ENCODE measurements around the gene RERE. TPM values are rescaled to one million over a fixed set of nuclear protein-coding genes. Genes with fewer than 3 reads are reported as not detected.

RERE gene
- total RNA-seq, 2 donors from 2014 or later: 144 to 174 TPM

DNA sequence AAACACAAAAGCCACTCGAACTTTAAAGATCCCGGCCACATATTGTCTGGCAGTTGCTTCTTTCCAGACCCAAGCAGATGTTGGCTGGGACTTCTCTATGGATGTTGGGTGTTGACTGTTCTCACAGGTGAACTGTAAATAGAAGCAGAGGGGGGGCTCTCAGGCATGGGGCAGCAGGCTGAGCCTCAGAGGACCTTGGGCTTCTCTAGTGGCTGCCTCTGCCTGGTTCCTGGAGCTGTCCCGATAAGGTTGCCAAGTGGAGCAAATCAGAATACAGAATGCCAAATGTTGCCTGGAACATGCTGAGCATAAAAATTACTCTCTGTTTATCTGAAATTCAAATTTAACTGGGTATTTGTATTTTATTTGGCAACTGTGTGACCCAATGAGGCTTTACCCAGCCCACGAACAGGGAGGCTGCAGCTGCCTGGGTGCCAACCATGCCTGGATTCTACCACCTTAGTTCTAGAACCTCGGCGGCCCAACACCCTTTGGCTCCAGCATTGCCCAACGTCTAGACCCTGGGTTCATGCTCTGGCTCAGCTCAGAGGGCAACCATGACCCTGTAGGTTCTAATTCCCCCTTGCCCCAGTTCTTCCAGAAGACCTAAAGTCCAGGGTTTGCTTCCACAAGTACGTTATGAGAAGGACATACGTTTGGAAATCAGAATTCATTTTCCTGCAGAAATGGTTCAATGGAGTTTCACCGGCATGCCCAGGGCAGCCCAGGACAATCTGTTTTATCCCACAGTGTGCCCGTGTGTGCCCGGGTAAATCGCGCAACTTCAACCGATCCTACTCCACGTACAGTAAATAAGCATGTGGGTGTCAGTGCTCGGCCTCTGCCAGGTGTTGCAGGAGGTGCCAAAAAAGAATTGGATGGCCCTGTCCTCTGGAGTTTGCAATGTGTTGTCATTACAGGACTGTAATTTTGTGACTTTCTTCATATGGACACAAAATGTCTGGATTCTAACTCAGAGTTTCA lies 504.9 kb downstream of the RERE start:
- ATAC-seq (ENCODE audit: insufficient number of reproducible peaks, low FRiP score, low read depth) (no peak), DNase-seq (ENCODE audit: low spot score) (no peak)
- Histone ChIP-seq H3K4me1 (ENCODE audit: control insufficient read depth in 1 of 2, low read depth in 2 of 2) (peaks cover 0 to 30% of the 10 kb centered on the region in 2 donors), H3K9me3 (no peaks in the 10 kb centered on the region), H3K27ac (no peak overlapping the region), H3K27me3 (replicated peaks; ENCODE audit: insufficient read depth) (no peaks in the 10 kb centered on the region), H3K4me3 (no peak overlapping the region), H3K36me3 (no peaks in the 10 kb centered on the region)
- TF ChIP-seq, protein P1, sequence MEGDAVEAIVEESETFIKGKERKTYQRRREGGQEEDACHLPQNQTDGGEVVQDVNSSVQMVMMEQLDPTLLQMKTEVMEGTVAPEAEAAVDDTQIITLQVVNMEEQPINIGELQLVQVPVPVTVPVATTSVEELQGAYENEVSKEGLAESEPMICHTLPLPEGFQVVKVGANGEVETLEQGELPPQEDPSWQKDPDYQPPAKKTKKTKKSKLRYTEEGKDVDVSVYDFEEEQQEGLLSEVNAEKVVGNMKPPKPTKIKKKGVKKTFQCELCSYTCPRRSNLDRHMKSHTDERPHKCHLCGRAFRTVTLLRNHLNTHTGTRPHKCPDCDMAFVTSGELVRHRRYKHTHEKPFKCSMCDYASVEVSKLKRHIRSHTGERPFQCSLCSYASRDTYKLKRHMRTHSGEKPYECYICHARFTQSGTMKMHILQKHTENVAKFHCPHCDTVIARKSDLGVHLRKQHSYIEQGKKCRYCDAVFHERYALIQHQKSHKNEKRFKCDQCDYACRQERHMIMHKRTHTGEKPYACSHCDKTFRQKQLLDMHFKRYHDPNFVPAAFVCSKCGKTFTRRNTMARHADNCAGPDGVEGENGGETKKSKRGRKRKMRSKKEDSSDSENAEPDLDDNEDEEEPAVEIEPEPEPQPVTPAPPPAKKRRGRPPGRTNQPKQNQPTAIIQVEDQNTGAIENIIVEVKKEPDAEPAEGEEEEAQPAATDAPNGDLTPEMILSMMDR (IDR thresholded peaks at IDR 0.05): no peak

- Histone ChIP-seq H3K27me3 (replicated peaks; ENCODE audit: insufficient read depth) (no peaks in the 10 kb centered on the region), H3K9me3 (no peaks in the 10 kb centered on the region), H3K4me1 (ENCODE audit: control insufficient read depth in 1 of 2, low read depth in 2 of 2) (peaks cover 0 to 29% of the 10 kb centered on the region in 2 donors), H3K36me3 (no peaks in the 10 kb centered on the region), H3K4me3 (no peak overlapping the region), H3K27ac (no peak overlapping the region)
- no peak for ATAC-seq (ENCODE audit: insufficient number of reproducible peaks, low FRiP score, low read depth)
- TF ChIP-seq, protein P1 (IDR thresholded peaks at IDR 0.05): no peak
- no peak for DNase-seq (ENCODE audit: low spot score)
Measured at GRCh38 chr1:8311068-8311718, 506.2 kb downstream of the RERE start.

GRCh38 chr1:8307628-8308027 lies 509.8 kb downstream of the RERE start:
- ATAC-seq (ENCODE audit: insufficient number of reproducible peaks, low FRiP score, low read depth): no peak
- Histone ChIP-seq H3K36me3 (no peaks in the 10 kb centered on the region), H3K27me3 (replicated peaks; ENCODE audit: insufficient read depth) (no peaks in the 10 kb centered on the region), H3K4me3 (no peak overlapping the region), H3K9me3 (no peaks in the 10 kb centered on the region), H3K27ac (no peak overlapping the region), H3K4me1 (ENCODE audit: control insufficient read depth in 1 of 2, low read depth in 2 of 2) (peaks cover 5 to 27% of the 10 kb centered on the region in 2 donors)
- DNase-seq (ENCODE audit: low spot score): no peak
- TF ChIP-seq, protein P1 (IDR thresholded peaks at IDR 0.05): no peak

DNA sequence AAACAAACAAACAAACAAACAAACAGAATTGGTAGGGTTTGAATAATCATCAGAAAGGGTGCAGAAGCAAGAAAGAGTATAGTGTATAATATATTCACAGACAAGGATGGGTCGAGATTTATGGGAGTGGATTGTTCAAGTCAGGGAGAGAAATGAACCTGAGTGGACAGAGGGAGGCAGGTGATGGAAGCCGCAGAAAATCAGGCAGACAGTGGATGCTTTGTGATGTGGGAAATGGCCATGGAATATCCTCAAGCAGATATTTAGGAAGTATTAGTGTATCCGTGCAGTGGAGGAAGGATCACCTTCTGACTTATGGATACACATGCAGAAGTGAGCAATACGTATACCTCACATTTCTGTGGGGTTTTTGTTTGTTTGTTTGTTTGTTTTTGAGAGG lies 513.6 kb downstream of the RERE start:
- no peak for DNase-seq (ENCODE audit: low spot score)
- peak overlapping the region; percentile 61 to 88 for H3K27ac ChIP-seq
- H3K9me3 ChIP-seq: no peaks in the 10 kb centered on the region
- no peak overlapping the region for H3K4me3 ChIP-seq
- no peak for ATAC-seq (ENCODE audit: insufficient number of reproducible peaks, low FRiP score, low read depth)
- H3K4me1 ChIP-seq (ENCODE audit: control insufficient read depth in 1 of 2, low read depth in 2 of 2): peaks cover 5 to 20% of the 10 kb centered on the region in 2 donors
- TF ChIP-seq, protein P1 (IDR thresholded peaks at IDR 0.05): no peak
- H3K36me3 ChIP-seq: no peaks in the 10 kb centered on the region
- H3K27me3 ChIP-seq (replicated peaks; ENCODE audit: insufficient read depth): no peaks in the 10 kb centered on the region

GRCh38 chr1:8303141-8303540 lies 514.3 kb downstream of the RERE start:
- Histone ChIP-seq H3K4me1 (ENCODE audit: control insufficient read depth in 1 of 2, low read depth in 2 of 2) (peaks cover 5 to 20% of the 10 kb centered on the region in 2 donors), H3K27ac (peak overlapping the region; percentile 61 to 88), H3K9me3 (no peaks in the 10 kb centered on the region), H3K27me3 (replicated peaks; ENCODE audit: insufficient read depth) (no peaks in the 10 kb centered on the region), H3K36me3 (no peaks in the 10 kb centered on the region), H3K4me3 (peak overlapping the region; percentile 36)
- ATAC-seq (ENCODE audit: insufficient number of reproducible peaks, low FRiP score, low read depth) (peak; percentile 64), DNase-seq (ENCODE audit: low spot score) (no peak)
- TF ChIP-seq, protein P1 (IDR thresholded peaks at IDR 0.05): no peak
